ENCODE measurements around the gene ZSWIM8. TPM values are rescaled to one million over a fixed set of nuclear protein-coding genes. Genes with fewer than 3 reads are reported as not detected.
A peak's percentile ranks its signal among the peaks of the same experiment; 100 is the strongest.

ZSWIM8 gene
- total and polyA plus RNA-seq, 10 of the 15 experiments (the other 5 are each of a cell fraction or from before 2014, with no cell fraction given), result 7.8 to 47.1 (median 23.6) TPM

GRCh38 chr10:73806176-73806950, 21.0 kb downstream of the ZSWIM8 start:
- RAD21 ChIA-PET (ENCODE audit: unreplicated experiment), result interaction anchor here (1.0 kb wide), 1 partner anchor 73 kb away, joined by 3 read pairs; no protein-coding TSS in a partner anchor
- TF ChIP-seq CREB1 (IDR thresholded peaks at IDR 0.05; ENCODE audit: low read depth) (no peak), ZNF592 (IDR thresholded peaks at IDR 0.05) (no peak), YY1 (IDR thresholded peaks at IDR 0.05; ENCODE audit: low read depth, low read length) (no peak), BHLHE40 (IDR thresholded peaks at IDR 0.05; ENCODE audit: borderline replicate concordance in 1 of 2, low read depth in 2 of 2, low read length in 1 of 2) (no peak), CHD2 (IDR thresholded peaks at IDR 0.05; ENCODE audit: borderline replicate concordance, low read depth, low read length) (no peak), BCL3 (IDR thresholded peaks at IDR 0.05; ENCODE audit: borderline replicate concordance, insufficient read depth, low read depth, low read length, poor library complexity, severe bottlenecking) (no peak), ZSCAN29 (IDR thresholded peaks at IDR 0.05) (no peak), TCF7 (IDR thresholded peaks at IDR 0.05; ENCODE audit: borderline replicate concordance) (no peak), REST (IDR thresholded peaks at IDR 0.05; ENCODE audit: low read depth, low read length) (no peak), HCFC1 (IDR thresholded peaks at IDR 0.05; ENCODE audit: low read length) (no peak)

More at GRCh38 chr10:73806176-73806950, 21.0 kb downstream of the ZSWIM8 start:
- Histone ChIP-seq H3K27me3 (replicated peaks in 1 of 2; ENCODE audit: control insufficient read depth in 2 of 2, insufficient read depth in 2 of 2, low read length in 1 of 2) (no peaks in the 10 kb centered on the region), H3K4me3 (no peak overlapping the region), H3K4me1 (ENCODE audit: control insufficient read depth, insufficient read depth, low read length) (peaks cover 32% of the 10 kb centered on the region), H4K20me1 (ENCODE audit: control insufficient read depth, insufficient read depth) (no peaks in the 10 kb centered on the region), H3K27ac (ENCODE audit: control insufficient read depth, insufficient read depth) (no peak overlapping the region), H3K9me3 (replicated peaks; ENCODE audit: control insufficient read depth, insufficient read depth, low read length) (no peaks in the 10 kb centered on the region), H2AFZ (ENCODE audit: control insufficient read depth, low read depth, low read length) (no peak overlapping the region), H3K79me2 (ENCODE audit: control insufficient read depth, insufficient read depth, low read length) (peaks cover 31% of the 10 kb centered on the region), H3K9ac (ENCODE audit: control insufficient read depth, insufficient read depth, low read length) (no peak overlapping the region), H3K36me3 (ENCODE audit: control insufficient read depth in 2 of 2, insufficient read depth in 2 of 2, low read length in 1 of 2) (peaks cover 20 to 27% of the 10 kb centered on the region in 2 experiments; a peak in 3 of 4 replicates), H3K4me2 (ENCODE audit: control insufficient read depth, insufficient read depth) (peak overlapping the region; percentile 15; the same call in 1 of the 2 replicates)
- ChIA-PET POLR2A (interaction anchor here (0.9 kb wide), 1 partner anchor 251 kb away, joined by 3 read pairs; no protein-coding TSS in a partner anchor), CTCF (interaction anchor here (0.8 to 4.0 kb wide), 3 partner anchors 19 to 33 kb away, joined by 3 to 19 read pairs (median 3); a partner anchor contains a TSS), SMC1A (ENCODE audit: uncharacterized antibody, unreplicated experiment) (interaction anchor here (0.7 to 3.4 kb wide), 6 partner anchors 19 to 73 kb away, joined by 3 to 14 read pairs (median 4); partner anchors contain the start of gene CHCHD1)
- intact Hi-C loops (cut with micrococcal nuclease; ENCODE audit: unreplicated experiment), result no loop called here
- no TSS peak for BruUV-seq (replicated peaks)
- in situ Hi-C loops (cut with MboI), result no loop called here
- WGBS (ENCODE audit: insufficient coverage, insufficient replicate concordance, low lambda C conversion rate, missing lambda C conversion rate), result over 99% methylated on average over 14 of the region's 14 CpGs
- no peak for ATAC-seq
- DNase-seq (ENCODE audit: low read depth, low spot score), result no peak
- no peak for FAIRE-seq

Measured in GM12878 (cell line).